GM12801 (cell line): ENCODE results near the gene GPR183.

Experiments
- TF ChIP-seq, protein P1 (sequence below): IDR thresholded peaks from one replicate; pipeline ENCODE4 v1.5.1; 2011; ENCODE audit warnings: control low read depth; ENCODE audit not compliant: insufficient read length; ENCODE audit errors: extremely low read depth

Gene GPR183

DNA sequence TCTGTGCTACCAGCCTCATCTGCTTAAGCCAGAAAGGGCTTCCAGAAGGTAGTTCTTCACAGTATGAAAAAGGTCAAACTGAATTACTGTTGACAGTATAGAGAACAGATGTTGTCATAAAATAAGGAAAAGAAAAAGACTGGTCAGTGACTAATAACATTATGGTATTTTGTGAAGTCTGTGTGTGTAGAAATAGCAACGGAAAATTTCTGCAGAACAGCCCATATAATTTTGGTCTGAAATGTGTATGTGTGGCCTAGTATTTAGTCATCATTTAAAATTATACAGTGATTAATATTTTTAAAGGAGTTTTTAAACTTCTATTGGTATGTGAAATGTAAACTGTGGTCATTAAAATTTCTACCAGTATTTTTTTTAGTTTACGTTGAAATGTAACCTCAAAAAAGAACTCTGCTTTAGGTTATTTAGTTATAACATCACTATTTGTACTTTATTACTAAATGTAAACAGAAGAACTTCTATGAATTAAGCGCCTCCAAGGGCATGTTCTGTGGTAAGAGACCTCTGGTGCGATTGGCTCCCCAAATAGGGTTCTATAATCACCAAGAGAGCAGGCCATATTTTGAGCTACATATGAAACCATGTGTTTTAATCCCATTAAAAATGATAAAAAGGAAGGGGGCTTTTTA, 3.3 kb upstream of the GPR183 start:
- TF ChIP-seq, protein P1, sequence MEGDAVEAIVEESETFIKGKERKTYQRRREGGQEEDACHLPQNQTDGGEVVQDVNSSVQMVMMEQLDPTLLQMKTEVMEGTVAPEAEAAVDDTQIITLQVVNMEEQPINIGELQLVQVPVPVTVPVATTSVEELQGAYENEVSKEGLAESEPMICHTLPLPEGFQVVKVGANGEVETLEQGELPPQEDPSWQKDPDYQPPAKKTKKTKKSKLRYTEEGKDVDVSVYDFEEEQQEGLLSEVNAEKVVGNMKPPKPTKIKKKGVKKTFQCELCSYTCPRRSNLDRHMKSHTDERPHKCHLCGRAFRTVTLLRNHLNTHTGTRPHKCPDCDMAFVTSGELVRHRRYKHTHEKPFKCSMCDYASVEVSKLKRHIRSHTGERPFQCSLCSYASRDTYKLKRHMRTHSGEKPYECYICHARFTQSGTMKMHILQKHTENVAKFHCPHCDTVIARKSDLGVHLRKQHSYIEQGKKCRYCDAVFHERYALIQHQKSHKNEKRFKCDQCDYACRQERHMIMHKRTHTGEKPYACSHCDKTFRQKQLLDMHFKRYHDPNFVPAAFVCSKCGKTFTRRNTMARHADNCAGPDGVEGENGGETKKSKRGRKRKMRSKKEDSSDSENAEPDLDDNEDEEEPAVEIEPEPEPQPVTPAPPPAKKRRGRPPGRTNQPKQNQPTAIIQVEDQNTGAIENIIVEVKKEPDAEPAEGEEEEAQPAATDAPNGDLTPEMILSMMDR = no peak

DNA sequence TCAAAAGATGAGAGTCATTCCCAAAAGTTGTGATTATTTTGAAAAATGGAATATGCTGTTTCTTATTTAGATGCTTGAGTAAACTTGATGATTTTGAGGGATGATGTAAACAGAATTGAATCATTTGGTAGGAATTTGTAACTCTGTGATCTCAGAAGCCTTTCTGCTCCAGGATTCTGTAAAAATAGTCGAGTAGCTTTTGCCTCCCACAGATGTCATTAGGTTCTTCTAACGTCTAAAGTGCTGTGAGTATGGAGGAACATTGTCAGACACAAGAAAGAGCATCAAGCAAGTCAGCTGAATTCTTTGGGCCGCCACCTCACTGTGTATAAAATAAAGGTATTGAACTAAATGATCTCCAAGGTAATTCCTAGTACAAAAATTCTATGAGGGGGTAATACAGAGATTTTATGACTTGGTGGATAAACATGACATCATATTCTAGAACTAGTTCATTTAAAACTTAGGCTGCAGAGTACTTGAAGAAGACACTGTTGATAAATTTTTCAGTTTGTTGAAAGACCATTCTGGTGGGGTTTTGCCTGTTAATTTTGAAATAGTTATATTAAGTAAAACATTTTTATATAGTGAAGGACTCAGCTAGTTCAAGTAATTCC, 1.4 kb upstream of the GPR183 start:
- TF ChIP-seq, protein P1 = no peak

DNA sequence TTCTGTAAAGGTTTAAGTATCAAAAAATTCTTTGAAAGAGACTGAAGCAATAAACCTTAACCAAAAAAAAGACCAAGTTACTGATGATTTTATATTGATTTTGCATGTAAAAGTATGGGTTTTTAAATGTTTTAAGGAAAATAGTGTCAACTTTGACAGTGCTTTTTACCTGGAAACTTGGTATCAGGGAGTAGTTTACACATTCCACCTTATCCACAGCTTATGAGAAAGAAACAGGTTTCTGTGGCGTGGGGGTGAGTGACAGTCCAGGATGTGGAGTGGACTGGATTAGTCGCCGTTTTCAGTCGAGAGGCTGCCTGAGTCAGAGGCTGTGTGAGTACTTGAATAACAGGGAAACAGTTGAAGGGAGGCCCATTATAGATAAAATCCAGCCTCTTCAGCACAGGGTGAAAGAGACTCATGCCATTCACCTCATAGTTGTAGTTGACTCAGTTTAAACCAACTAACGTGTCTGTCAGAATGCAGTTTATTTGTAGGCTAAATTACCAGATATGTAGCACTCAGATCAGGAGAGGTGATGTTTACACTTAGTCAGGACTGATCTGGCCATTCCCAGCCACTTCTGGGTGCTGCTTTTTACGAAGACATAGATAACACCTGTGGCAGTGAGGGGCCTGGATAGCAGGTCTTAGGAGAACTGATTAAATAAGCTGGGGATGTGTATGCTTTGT, 595 bp upstream of the GPR183 start:
- TF ChIP-seq, protein P1 = no peak

DNA sequence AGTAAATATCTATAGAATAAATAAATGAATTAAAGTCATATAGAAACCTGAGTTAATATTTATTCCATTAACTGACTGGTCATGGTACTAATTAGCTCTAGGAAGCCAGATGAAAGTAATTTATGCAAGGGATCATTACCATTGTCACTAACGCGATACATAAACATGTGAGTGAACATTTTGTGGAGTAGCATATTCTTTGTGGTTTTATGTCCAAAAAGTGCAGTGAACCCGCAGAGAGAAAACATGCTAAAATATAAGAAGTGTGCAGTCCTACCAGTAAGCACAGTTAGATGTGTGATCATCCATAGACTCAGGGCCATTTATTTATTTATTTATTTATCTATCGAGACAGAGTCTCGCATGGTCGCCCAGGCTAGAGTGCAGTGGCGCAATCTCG, 1.6 kb downstream of the GPR183 start:
- TF ChIP-seq, protein P1 = no peak

DNA sequence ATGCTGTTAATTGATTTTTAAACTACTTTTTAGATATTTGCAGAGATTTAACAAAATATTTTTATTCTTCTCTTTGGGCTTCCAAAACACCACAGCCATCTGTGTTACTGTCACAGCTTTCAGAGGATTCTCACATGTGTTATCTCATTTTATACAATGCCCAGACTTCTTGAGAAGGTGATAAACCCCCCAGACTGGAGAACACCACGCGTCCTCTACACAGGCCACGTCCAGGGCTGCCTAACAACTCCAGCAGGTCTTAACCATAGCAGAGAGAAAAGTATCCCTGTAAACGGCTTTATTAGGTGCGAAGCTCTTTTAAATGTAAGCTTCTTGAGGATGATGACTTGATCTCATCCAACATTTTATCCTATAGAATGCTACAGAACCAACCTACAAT, 2.0 kb downstream of the GPR183 start:
- TF ChIP-seq, protein P1 = no peak

DNA sequence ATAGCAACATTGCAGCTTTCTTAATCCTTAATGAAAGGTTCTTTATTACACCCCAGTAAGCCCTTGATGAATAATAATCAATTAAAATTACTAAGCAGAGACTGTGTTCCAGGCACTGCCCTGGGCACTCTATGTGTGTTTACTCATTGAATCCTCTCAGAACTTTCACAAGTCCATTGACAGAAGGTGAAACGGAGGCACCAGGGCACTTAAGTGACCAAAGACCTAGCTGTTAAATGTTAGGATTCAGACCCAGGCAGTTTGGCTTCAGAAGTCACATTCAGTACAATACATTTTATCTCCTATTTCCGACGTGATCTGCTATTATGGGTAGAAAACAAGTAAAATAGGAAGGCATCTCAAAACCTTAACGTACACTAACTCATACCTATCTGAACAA, 2.7 kb downstream of the GPR183 start:
- TF ChIP-seq, protein P1 = no peak

DNA sequence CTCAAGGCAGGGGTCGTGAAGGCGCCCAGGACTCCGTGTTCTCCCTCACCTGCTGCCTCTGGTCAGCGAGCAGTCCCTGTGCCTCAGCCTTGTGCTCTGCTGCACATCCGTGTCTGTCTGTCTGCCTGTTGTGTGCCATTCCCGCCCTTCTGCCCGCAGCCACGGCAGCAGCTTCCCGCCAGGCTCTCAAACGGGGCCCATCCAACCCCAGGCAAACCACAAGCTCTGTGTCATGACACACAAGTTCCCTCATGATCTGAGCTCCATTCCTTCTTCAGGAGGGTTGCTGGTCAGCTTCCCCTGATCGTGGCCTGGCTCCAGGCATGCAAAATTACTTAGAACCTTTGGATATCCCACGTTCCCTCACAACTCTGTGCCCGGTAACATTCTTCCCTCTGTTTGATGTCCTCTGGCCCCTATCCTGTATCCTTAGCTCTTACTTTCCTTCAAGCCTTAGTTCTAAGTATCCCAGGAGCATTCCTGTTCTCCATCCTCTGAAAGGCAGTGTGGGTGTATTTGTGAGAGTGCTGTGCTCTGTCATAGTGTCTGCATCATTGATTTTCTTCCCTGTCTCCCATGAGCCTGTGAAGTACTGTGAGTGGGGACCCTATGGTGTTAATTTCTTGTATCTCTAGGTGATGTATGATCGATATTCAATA, 3.2 kb downstream of the GPR183 start:
- TF ChIP-seq, protein P1 = no peak
